NCI-H2196 (cell line): Measurements from ENCODE around the gene LIPT2.
"Not testable (repeated sequence)": the region's sequence is repeated elsewhere in the genome, so short reads cannot be mapped to it uniquely, and the experiment has no call there.

Experiments
- DNase-seq: peaks from one replicate; lab custom pipeline; 2025; ENCODE audit not compliant: unreplicated experiment; lab: John Stamatoyannopoulos, UW

The LIPT2 gene

DNA sequence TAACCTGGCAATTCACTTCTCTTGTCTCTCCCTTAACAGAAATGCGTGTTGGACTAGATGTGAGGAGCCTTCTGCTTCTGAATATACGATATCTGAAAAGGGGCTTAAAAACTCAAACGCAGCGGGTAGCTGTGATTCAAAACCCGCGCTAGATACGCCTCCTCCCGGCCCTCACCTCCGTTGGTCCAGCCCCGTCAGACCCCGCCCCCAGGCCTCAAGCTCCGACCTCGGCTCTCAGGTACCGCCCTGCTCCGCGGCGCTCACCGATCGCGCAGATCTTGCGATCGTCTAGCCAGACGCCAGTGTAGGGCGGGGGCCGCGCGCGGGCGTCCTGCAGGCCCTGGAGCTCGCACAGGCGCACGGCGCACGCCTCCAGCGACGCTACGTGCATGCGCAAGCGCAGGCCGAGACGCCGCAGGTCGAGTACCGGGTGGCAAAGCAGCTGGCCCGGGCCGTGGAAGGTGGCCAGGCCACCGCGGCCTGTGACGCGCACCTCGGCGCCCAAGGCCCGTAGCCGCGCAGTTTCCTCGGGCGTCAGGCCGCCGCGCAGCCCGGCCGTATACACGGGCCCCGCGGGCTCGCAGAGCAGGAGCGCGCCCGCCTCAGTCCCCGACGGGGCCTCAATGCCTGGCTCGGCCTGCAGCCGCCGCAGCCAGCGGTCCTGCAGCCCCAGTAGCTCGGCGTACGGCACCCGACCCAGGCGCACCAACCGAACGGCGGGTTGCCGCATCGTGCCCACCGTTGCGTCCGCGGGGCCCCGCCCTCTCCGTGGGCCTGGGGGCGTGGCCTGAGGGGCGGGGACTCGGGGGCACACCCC is at the start of gene LIPT2:
LIPT2 (minus strand) TSS at position 751 of the 817 bp plus-strand sequence; CDS start at position 730, 21 bp downstream.
- DNase-seq, result peak; percentile 99

DNA sequence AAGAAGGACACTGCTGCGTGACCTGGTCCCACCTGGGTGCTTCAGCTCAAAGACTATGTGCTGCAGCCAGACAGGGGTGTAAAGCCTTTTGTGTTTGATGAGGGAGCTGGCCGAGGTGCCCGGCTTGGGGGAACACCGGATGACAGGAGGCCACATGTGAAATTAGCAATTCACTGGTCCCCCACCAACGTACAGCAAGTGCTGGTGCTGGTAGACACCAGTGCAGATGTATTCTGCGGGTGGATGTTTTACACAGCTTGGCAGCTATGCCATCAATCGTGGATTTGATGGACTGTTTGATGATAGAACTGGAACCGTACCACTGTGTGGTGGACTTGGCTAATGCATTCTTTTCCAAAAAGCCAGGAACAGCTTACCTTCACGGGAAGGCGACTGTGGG is 47.9 kb upstream of the LIPT2 start:
- no peak for DNase-seq

- no peak for DNase-seq
Measured at GRCh38 chr11:74540270-74540669, 46.7 kb upstream of the LIPT2 start.

- DNase-seq, result no peak
Measured at GRCh38 chr11:74538680-74539079, 45.2 kb upstream of the LIPT2 start.

- no peak for DNase-seq
Measured at GRCh38 chr11:74535371-74536160, 42.0 kb upstream of the LIPT2 start.

DNA sequence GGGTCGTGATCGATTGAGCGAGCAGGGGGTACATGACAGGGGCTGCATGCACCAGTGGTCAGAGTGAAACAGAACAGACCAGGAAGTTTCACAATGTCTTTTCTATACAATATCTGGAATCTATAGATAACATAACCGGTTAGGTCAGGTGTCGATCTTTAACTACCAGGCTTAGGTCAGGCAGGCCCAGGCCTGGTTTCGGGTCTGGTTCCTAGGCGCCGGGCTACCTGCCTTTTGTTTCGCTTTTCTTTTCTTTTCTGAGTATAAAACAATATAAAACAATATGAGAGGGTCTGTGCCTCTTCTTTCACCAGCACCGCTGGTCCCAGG is 41.4 kb upstream of the LIPT2 start:
- DNase-seq, result not testable (repeated sequence)

- no peak for DNase-seq
Measured at GRCh38 chr11:74534216-74534945, 40.9 kb upstream of the LIPT2 start.

GRCh38 chr11:74533421-74533820 is 39.9 kb upstream of the LIPT2 start:
- no peak for DNase-seq

DNA sequence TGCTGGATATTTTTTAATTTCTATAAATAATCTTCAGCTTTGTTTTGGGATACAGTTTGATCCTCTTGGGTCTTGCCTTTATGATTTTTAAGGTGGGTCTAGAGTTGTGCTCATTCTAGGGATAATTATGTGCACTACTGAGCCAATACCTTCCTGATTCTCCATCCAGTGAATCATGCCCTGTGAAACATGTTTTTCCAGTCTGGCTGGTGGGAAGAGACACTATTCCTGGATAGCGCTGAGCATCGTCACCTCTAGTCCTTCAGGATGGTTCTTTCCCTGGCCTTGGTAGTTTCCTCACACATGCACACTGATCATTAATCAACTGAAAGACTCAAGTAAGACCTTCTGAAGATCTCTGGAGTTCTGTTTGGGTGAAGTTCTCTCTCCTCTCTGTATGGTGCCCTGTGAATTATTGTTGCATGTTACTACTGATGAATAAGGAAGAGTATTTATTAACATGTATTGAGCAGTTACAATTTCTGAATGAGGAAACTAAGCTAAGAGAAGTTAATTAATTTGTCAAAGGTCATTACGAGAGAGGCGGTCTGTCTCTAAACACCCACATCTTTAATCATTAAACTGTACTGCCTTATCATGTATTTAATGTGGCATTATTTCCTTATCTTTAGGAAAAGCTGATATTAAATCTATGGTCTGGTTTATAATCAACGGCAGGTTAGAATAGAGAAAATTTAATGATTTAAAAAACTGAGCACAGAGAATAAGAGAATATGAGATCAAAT is 39.1 kb upstream of the LIPT2 start:
- no peak for DNase-seq

- DNase-seq, result no peak
Measured at GRCh38 chr11:74524978-74525377, 31.5 kb upstream of the LIPT2 start.

DNA sequence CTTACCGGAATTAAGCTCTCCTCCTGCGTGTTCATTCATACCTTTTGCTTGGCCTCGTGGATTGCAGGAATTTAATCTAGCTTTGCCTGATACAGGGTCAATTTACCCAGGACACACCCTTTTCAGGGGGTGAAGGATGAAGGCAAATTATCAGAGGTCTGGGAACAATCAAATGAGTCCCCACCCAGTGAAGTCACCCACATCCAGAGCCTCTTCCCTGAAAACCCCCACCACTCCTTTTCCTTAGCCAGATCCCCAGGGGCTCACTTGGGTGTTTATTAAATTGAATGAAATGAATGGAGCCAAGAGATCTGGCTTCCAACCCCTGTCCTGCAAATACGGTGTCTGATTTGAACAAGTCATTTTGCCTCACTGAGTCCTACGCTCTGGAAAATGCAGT is 31.0 kb upstream of the LIPT2 start:
- no peak for DNase-seq

GRCh38 chr11:74522776-74523175 is 29.3 kb upstream of the LIPT2 start:
- DNase-seq, result no peak

DNA sequence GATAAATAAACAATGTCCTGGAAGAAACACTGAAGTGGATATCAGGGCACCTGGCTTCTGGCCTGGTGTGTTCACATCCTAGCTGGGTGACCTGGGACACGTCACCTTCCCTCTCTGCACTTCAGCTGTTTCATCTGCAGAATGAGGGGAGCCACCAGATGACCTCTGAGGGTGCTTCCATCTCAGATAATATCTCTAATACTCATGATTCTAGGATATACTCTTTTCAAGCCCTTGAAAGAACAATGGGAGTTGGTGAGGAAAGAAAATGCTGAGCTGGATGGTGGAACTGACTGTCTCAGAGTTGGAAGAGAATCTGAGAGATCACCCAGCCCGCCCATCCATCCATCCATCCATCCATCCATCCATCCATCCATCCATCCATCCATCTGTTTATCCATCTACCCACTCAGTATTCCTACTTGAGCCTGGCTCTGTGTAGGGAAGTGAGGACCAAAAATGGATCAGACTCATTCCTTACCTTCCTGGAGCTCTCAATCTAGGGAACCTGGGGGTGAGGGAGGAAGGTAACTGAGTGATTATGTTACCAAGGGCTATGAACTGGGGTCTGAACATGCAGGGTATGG is 28.2 kb upstream of the LIPT2 start:
- DNase-seq, result no peak

DNA sequence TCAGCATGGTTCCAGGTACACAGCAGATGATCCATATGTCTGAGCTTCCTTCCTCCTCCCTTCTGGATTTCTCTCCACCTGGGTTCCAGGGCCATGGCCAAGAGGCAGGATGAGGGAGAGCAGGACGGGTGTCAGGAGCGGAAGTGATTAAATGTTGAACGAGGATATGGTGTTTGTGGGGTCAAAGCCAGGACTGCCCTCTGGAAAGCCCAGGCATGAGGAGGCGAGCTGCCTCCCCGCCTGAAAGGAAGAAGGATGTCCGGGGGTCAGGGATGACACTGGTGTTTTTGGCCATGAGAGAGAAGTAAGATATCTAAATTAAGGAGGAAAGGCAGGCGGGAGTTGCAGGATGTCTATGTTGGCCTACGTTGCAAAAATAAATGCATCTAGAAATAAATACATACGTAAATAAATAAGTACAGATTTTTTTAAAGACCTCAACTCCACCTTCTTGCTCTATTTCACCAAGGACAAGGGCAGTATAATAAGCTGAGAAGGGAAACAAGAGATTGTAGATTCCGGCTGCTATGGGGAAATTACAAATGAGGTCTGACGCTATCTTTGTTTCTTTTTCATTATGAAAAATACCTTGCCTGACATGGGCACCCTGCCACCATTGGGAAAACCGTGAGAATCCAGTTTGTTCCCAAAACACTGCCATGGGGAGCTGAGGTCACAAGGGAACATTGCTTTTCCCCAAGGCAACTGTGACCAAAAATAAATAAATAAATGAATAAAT is 27.6 kb upstream of the LIPT2 start:
- no peak for DNase-seq

GRCh38 chr11:74520316-74520715 is 26.8 kb upstream of the LIPT2 start:
- DNase-seq, result no peak

- no peak for DNase-seq
Measured at GRCh38 chr11:74519710-74520109, 26.2 kb upstream of the LIPT2 start.

- not testable (repeated sequence) for DNase-seq
Measured at GRCh38 chr11:74517592-74517991, 24.1 kb upstream of the LIPT2 start.

- DNase-seq, result no peak
Measured at GRCh38 chr11:74507582-74507981, 14.1 kb upstream of the LIPT2 start.

GRCh38 chr11:74506823-74507222 is 13.3 kb upstream of the LIPT2 start:
- DNase-seq, result no peak

DNA sequence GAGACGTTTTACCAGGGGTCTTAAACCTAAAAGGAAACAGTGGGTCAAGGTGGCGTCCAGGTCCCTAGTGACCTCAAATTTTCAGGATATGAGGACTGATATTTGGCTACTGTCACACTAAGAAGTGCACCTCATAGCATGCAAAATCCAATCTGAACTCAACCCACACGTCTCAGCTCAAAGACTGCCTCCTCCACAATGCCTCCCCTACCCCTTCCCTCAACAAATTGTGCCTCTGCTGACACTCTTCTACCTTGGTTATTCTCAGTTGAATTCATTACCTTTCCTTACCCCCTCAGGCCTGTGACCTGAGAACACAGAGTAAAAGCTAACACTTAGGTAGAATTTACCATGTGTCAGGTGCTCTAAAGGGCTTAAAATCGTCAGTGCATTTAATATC is 12.4 kb upstream of the LIPT2 start:
- no peak for DNase-seq
